AG09309 (cell line): ENCODE data around the gene TNIK.

Experiments
- DNase-seq: peaks from one replicate; pipeline ENCODE4 v3.0.0-alpha.2; 2010; ENCODE audit warnings: low read depth
- H3K4me3 ChIP-seq: 2 replicates; pipeline ENCODE4 v1.5.1; 2011; ENCODE audit warnings: mild to moderate bottlenecking, low read depth, low read length, moderate library complexity; ENCODE audit not compliant: control insufficient read depth
- CTCF ChIP-seq: IDR thresholded peaks from 2 replicates; pipeline ENCODE4 v1.5.1; 2011; ENCODE audit warnings: mild to moderate bottlenecking, low read depth, low read length, inconsistent platforms; ENCODE audit not compliant: insufficient read depth, control insufficient read depth; ENCODE audit errors: missing control alignments

Gene TNIK

DNA sequence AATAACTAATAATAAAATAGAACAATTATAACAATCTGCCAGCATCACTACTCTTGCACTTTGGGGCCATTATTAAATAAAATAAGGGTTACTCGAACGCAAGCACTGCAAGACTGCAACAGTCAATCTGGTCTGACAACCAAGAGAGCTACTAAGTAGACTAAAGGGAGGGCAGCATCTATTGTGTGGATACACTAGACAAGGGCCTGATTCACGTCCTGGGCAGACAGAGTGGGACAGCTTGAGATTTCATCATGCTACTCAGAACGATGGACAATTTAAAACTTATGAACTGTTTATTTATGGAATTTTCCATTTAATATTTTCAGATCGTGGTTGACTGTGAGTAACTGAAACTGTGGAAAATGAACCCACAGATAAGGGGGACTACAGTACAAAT, 39.5 kb downstream of the TNIK start:
- no peak overlapping the region for H3K4me3 ChIP-seq
- no peak for DNase-seq
- no peak for TF ChIP-seq CTCF

DNA sequence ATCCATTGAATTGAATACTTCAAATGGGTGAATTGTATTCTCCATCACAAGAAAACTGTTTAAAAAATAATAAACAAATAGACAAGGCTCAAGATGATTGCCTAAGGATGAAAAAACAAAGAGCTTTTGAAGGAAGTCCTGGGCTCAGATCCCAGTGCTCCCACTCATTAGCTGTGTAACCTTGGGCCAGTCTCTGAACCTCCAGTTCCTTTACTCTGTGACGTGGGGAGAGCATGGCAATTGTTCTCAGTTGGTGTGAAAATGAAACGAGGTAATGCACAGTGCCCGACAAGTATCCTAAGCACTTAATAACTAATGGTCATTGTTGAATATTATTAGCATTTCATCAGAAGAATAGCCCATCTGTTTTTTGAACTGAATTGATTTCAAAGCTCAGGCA, 40.7 kb downstream of the TNIK start:
- H3K4me3 ChIP-seq: no peak overlapping the region
- TF ChIP-seq CTCF: no peak
- DNase-seq: no peak

DNA sequence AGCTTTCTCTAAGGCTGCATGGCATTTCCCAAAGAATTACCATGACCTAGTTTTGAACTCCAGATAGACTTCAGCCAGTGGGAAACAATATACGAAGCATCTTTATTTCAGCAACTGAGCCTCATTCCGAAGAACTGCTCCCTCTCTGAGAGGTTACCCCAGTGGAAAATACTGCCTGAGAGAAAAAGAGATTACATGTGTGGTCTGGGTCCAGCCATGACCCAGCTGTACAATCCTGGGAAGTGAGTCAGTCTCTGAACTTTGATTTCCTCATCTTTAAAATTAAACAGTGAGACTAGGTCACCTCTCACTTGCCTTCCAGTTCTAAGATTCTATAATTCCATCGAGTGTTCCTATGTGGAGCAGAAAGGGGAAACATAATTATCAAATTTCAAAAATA, 42.4 kb downstream of the TNIK start:
- no peak overlapping the region for H3K4me3 ChIP-seq
- DNase-seq: peak; percentile 52
- TF ChIP-seq CTCF: no peak

GRCh38 chr3:171417137-171417536, 43.1 kb downstream of the TNIK start:
- no peak for DNase-seq
- TF ChIP-seq CTCF: no peak
- no peak overlapping the region for H3K4me3 ChIP-seq

- no peak overlapping the region for H3K4me3 ChIP-seq
- TF ChIP-seq CTCF: no peak
- no peak for DNase-seq
Measured at GRCh38 chr3:171416666-171417065, 43.5 kb downstream of the TNIK start.

DNA sequence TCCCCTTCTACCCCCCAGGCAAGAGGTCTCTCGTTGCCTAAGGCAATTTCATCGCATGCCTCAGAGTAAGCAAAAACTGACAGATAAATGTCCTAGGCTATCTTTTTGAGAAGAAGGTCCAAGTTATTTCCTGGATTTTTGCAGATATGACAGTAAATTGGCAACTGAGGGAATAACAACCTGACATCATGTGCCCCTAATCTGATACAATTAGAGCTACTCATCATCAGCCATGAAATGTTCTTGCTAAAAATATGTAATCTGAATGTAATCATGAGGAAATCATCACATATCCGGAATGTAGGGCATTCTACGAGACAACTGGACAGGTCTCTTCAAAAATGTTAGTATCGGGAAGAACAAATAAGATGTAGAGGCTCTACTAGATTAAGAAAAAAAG, 44.1 kb downstream of the TNIK start:
- TF ChIP-seq CTCF: no peak
- no peak for DNase-seq
- no peak overlapping the region for H3K4me3 ChIP-seq

- peak; percentile 10 for DNase-seq
- H3K4me3 ChIP-seq: no peak overlapping the region
Measured at GRCh38 chr3:171415070-171415469, 45.1 kb downstream of the TNIK start.

More at GRCh38 chr3:171415070-171415469, 45.1 kb downstream of the TNIK start:
- TF ChIP-seq CTCF: no peak
